SK-N-SH treated with all-trans-retinoic acid at 6 μM for 48 hours (cell line): ENCODE measurements around the gene LGALS7B.

ENCODE experiments used
- ARNTL ChIP-seq: fragments of 450-650 bp; formaldehyde crosslinking; IDR thresholded peaks from 2 replicates; pipeline ENCODE4 v1.5.0; 2020; ENCODE audit warnings: low read depth, mild to moderate bottlenecking, moderate library complexity, borderline replicate concordance
- GLIS3 ChIP-seq: fragments of 250-450 bp; sonication (Bioruptor Pico); IDR thresholded peaks from 2 replicates; pipeline ENCODE4 v1.5.0; 2020; ENCODE audit warnings: mild to moderate bottlenecking, moderate library complexity
- OSR1 ChIP-seq: fragments of 250-450 bp; sonication (Bioruptor Pico); IDR thresholded peaks from 2 replicates; pipeline ENCODE4 v1.8.0; 2022; ENCODE audit warnings: moderate library complexity, mild to moderate bottlenecking, inconsistent platforms
- PATZ1 ChIP-seq: fragments of 250-450 bp; sonication (Bioruptor Pico); IDR thresholded peaks from 2 replicates; pipeline ENCODE4 v1.8.0; 2020; ENCODE audit warnings: mild to moderate bottlenecking, moderate library complexity, borderline replicate concordance
- TSHZ2 ChIP-seq: fragments of 250-450 bp; sonication (Bioruptor Pico); IDR thresholded peaks from 2 replicates; pipeline ENCODE4 v1.5.0; 2020; ENCODE audit warnings: mild to moderate bottlenecking, moderate library complexity

GRCh38 chr19:38796154-38796553, 7.2 kb downstream of the LGALS7B start:
- TF ChIP-seq ARNTL (CRISPR knock-in tag) (no peak), OSR1 (CRISPR knock-in tag) (no peak), GLIS3 (CRISPR knock-in tag) (no peak), TSHZ2 (CRISPR knock-in tag) (no peak), PATZ1 (CRISPR knock-in tag) (no peak)
